AG04450 (cell line): Measurements from ENCODE around the gene PDE4D. TPM values are rescaled to one million over a fixed set of nuclear protein-coding genes. Genes with fewer than 3 reads are reported as not detected.

Experiments
- CTCF ChIA-PET: fragments of 300-600, 350-600 bp; formaldehyde crosslinking; extraction: SDS; loops from one replicate; lab custom pipeline; 2022; ENCODE audit warnings: antibody characterized with exemption, inconsistent platforms; lab: Charles Lee
- POLR2A ChIA-PET: fragments of 350-600 bp; formaldehyde crosslinking; extraction: SDS; loops from one replicate; lab custom pipeline; 2021; ENCODE audit warnings: antibody characterized with exemption, inconsistent platforms; lab: Yijun Ruan, JAX
- DNase-seq: peaks from one replicate; pipeline ENCODE4 v3.0.0-alpha.2; 2011; ENCODE audit warnings: low read depth, low spot score
- H3K27ac ChIP-seq: one replicate; pipeline ENCODE4 v1.5.1; 2012; ENCODE audit warnings: low read depth, low read length, control low read depth
- H3K27me3 ChIP-seq: one replicate; pipeline ENCODE4 v1.6.0; 2012; ENCODE audit warnings: low read length; ENCODE audit not compliant: control insufficient read depth, insufficient read depth
- H3K4me3 ChIP-seq: 2 replicates; pipeline ENCODE4 v1.5.1; 2011; ENCODE audit warnings: mild to moderate bottlenecking, low read depth, low read length, control low read depth
- H3K9me3 ChIP-seq: 2 replicates; pipeline ENCODE4 v1.5.1; 2012; ENCODE audit warnings: low read length; ENCODE audit not compliant: control insufficient read depth, insufficient read depth
- polyA plus RNA-seq: library from polyadenylated mRNA; depleted of rRNA; stranded (reverse); fragments of >200 nt; gene quantifications from 2 replicates; pipeline ENCODE4 v1.2.3, GENCODE V29; 2011
- TF ChIP-seq, protein P1 (sequence below): IDR thresholded peaks from 2 replicates; pipeline ENCODE4 v1.5.1; 2011; ENCODE audit warnings: low read depth, low read length, control low read depth, inconsistent platforms

Gene PDE4D
- polyA plus RNA-seq, 1 experiment: 12.0 TPM

DNA sequence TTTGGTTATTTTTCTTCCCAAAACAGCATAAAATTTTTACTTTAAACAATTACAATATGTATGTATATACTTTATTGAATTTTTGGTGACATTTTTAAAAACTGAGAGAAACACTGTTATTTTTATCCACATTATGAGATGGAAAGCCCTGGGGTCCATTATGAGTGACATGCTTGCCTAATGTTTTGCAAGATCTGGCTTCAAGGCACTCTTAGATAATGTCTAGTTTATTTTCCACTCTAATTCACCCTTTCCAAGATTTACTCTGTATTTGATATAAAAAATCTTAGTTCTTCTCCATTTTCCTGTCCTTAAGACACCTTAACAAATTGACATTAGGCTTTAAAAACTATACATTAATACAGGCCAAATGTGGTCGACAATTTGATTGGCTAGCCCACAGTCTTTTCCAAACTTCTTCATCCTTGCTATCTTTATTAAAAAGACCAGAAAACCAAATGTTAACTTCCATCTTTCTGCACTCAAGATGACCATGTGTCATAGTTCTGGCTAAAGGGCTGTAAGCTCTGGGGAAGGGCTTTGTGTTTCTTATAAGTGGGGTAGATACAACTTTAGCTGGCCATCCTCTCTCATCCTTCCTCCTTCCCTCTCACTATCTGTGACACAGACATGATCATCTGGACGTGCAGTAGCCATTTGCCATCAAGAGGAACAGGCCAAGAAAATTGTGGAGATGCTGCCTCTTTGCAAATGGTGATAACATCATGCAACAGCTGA, 561.1 kb downstream of the PDE4D start:
- no peak overlapping the region for H3K27ac ChIP-seq
- ChIA-PET POLR2A (no interaction called here), CTCF (no interaction called here)
- TF ChIP-seq, protein P1, sequence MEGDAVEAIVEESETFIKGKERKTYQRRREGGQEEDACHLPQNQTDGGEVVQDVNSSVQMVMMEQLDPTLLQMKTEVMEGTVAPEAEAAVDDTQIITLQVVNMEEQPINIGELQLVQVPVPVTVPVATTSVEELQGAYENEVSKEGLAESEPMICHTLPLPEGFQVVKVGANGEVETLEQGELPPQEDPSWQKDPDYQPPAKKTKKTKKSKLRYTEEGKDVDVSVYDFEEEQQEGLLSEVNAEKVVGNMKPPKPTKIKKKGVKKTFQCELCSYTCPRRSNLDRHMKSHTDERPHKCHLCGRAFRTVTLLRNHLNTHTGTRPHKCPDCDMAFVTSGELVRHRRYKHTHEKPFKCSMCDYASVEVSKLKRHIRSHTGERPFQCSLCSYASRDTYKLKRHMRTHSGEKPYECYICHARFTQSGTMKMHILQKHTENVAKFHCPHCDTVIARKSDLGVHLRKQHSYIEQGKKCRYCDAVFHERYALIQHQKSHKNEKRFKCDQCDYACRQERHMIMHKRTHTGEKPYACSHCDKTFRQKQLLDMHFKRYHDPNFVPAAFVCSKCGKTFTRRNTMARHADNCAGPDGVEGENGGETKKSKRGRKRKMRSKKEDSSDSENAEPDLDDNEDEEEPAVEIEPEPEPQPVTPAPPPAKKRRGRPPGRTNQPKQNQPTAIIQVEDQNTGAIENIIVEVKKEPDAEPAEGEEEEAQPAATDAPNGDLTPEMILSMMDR: no peak
- no peaks in the 10 kb centered on the region for H3K9me3 ChIP-seq
- DNase-seq: no peak
- H3K27me3 ChIP-seq: no peaks in the 10 kb centered on the region
- H3K4me3 ChIP-seq: no peak overlapping the region

DNA sequence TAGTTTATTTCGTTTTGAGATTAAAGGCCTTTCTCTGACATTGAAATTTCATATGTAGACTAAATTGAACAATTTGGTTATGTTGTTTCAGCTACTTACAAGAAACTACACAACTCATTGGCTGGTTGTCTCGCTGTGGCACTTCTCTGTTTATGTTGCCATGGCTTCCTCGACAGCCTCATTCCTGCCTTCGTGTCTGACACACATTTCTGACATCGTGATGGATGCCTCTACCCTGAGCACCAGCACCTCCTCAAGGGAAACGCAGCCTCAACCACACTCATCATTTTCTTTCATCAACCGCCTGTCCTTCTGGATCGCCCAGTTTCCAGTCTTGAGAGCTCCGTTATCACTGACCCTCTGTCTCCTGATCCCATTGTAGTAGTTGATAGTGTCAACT, 562.8 kb downstream of the PDE4D start:
- Histone ChIP-seq H3K27me3 (no peaks in the 10 kb centered on the region), H3K9me3 (no peaks in the 10 kb centered on the region), H3K4me3 (no peak overlapping the region), H3K27ac (no peak overlapping the region)
- no peak for DNase-seq
- ChIA-PET POLR2A (no interaction called here), CTCF (no interaction called here)
- TF ChIP-seq, protein P1: no peak

DNA sequence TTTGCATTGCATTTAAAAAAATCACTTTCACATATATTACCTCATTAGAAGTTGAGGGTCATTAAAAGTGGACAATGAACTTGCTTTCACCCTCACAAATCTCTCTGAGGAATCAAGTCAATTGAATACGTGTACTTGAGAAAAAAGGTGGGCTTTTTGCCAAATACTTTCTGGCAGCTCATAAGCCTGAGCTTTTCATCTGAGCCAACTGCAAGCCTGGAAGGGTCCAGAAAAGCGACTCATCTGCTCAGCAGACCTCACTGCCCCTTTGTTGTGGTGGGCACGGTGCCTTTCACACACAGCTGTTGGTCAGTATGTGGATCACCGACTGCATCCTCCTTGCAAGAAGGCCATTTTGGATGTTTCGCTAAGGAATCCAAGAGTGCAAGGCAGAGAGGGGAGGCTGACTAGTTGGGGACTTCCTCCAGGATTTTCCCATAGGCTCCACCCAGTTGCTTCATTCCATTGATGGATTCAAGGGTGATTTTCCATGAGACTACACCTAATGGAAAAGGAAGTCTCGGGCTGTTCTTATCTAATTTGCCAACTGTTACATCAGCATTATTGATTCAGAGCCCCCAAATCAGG, 564.7 kb downstream of the PDE4D start:
- CTCF ChIA-PET: no interaction called here
- DNase-seq: no peak
- Histone ChIP-seq H3K9me3 (no peaks in the 10 kb centered on the region), H3K27ac (no peak overlapping the region), H3K4me3 (no peak overlapping the region), H3K27me3 (no peaks in the 10 kb centered on the region)
- TF ChIP-seq, protein P1: no peak
- POLR2A ChIA-PET: no interaction called here

DNA sequence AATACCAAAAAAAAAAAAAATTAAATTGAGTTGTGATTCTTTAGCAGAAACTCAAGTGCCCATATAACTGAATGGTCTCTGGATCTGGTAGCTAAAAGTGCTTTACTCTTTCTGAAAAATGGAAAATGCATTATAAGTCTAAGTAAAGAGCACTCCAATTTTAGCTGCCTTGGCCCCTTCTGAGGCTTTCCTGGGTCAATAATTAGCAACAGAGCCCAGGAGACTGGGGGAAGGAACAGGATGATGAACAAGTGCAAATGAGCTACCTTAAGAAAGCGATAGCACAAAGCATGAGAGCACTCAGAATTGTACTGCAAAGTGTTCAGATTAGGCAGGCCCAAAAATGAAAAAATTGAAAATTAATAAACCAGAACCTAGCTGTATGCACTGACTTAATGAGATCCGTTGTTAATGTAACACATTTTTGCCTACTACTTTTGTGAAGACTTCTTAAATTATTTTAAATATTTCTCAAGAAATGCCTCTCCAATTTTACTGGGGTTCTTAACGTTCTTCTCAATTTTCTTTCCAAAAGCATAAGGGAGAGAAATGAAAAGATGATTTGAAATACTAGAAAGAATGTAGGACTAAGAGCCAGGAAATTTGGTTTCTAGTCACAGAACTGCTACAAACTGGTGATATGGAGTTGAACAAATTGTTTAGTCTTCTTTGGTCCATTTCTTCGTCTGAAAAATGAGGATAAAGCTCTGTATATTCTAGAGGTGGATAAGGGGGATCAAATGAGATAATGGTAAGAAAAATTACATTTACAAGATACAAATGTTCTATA, 566.1 kb downstream of the PDE4D start:
- H3K27me3 ChIP-seq: no peaks in the 10 kb centered on the region
- ChIA-PET POLR2A (no interaction called here), CTCF (interaction anchor here (1.1 to 2.5 kb wide), 2 partner anchors 40 to 139 kb away, joined by 5 to 9 read pairs; no protein-coding TSS in a partner anchor)

More for the DNA sequence above, 566.1 kb downstream of the PDE4D start:
- no peaks in the 10 kb centered on the region for H3K9me3 ChIP-seq
- H3K27ac ChIP-seq: no peak overlapping the region
- no peak for DNase-seq
- TF ChIP-seq, protein P1: no peak
- no peak overlapping the region for H3K4me3 ChIP-seq
